ENCODE measurements around the gene DERA. TPM values are rescaled to one million over a fixed set of nuclear protein-coding genes. Genes with fewer than 3 reads are reported as not detected.

The DERA gene
- polyA plus RNA-seq, 1 donor (not counting 4 experiments of a cell fraction or from before 2014, with no cell fraction given), result 34.2 TPM

- no peak overlapping the region for H3K4me3 ChIP-seq (ENCODE audit: control insufficient read depth in 2 of 3, extremely low read depth in 1 of 3, insufficient read depth in 2 of 3, low read depth in 1 of 3, low read length in 3 of 3)
- no peak overlapping the region for H2AFZ ChIP-seq (ENCODE audit: control insufficient read depth, low read length)
- FAIRE-seq (no peak), DNase-seq (ENCODE audit: low read depth, low spot score) (no peak)
- no peak overlapping the region for H3K4me2 ChIP-seq (ENCODE audit: control insufficient read depth, extremely low read depth, insufficient read depth, low read depth, low read length)
- H3K9me1 ChIP-seq (ENCODE audit: control insufficient read depth, extremely low read depth, insufficient read depth, low read length), result no peaks in the 10 kb centered on the region
- no peak overlapping the region for H3K9ac ChIP-seq (ENCODE audit: control insufficient read depth, extremely low read depth, insufficient read depth, low read length)
- H3K27ac ChIP-seq (ENCODE audit: control insufficient read depth, insufficient read depth, low read length), result no peak overlapping the region
- H3K27me3 ChIP-seq (ENCODE audit: control insufficient read depth, extremely low read depth, insufficient read depth, low read length), result no peaks in the 10 kb centered on the region
- no peaks in the 10 kb centered on the region for H3K9me3 ChIP-seq (ENCODE audit: control insufficient read depth, low read depth, low read length)
- H3K4me1 ChIP-seq (ENCODE audit: control insufficient read depth, extremely low read depth, insufficient read depth, low read length), result no peaks in the 10 kb centered on the region
- TF ChIP-seq EZH2 (IDR thresholded peaks at IDR 0.05; ENCODE audit: low read length), result no peak
- no peak for TF ChIP-seq CTCF (optimal IDR thresholded peaks at IDR 0.05 in 1 of 3, IDR thresholded peaks at IDR 0.05 in 1 of 3, conservative IDR thresholded peaks at IDR 0.05 in 1 of 3; ENCODE audit: extremely low read depth in 1 of 3, insufficient read depth in 2 of 3, low read length in 3 of 3)
- H4K20me1 ChIP-seq (ENCODE audit: control insufficient read depth, extremely low read depth, insufficient read depth, low read length), result no peaks in the 10 kb centered on the region
- dilution Hi-C loops (cut with MboI; ENCODE audit: extremely low pct_ligation_motif_present, low sequenced_read_pairs), result no loop called here
- no peaks in the 10 kb centered on the region for H3K79me2 ChIP-seq (ENCODE audit: control insufficient read depth, insufficient read depth, low read length)
- H3K36me3 ChIP-seq (ENCODE audit: control insufficient read depth in 2 of 2, extremely low read depth in 1 of 2, insufficient read depth in 2 of 2, low read length in 2 of 2), result peaks cover 0 to 3% of the 10 kb centered on the region in 2 experiments
Measured at GRCh38 chr12:16034136-16034817, 123.1 kb downstream of the DERA start.

- Histone ChIP-seq H3K27ac (ENCODE audit: control insufficient read depth, insufficient read depth, low read length) (no peak overlapping the region), H3K9ac (ENCODE audit: control insufficient read depth, extremely low read depth, insufficient read depth, low read length) (no peak overlapping the region), H3K9me3 (ENCODE audit: control insufficient read depth, low read depth, low read length) (no peaks in the 10 kb centered on the region), H3K9me1 (ENCODE audit: control insufficient read depth, extremely low read depth, insufficient read depth, low read length) (no peaks in the 10 kb centered on the region), H3K36me3 (ENCODE audit: control insufficient read depth in 2 of 2, extremely low read depth in 1 of 2, insufficient read depth in 2 of 2, low read length in 2 of 2) (peaks cover 0 to 3% of the 10 kb centered on the region in 2 experiments), H3K4me3 (ENCODE audit: control insufficient read depth in 2 of 3, extremely low read depth in 1 of 3, insufficient read depth in 2 of 3, low read depth in 1 of 3, low read length in 3 of 3) (no peak overlapping the region), H3K79me2 (ENCODE audit: control insufficient read depth, insufficient read depth, low read length) (no peaks in the 10 kb centered on the region), H4K20me1 (ENCODE audit: control insufficient read depth, extremely low read depth, insufficient read depth, low read length) (no peaks in the 10 kb centered on the region), H2AFZ (ENCODE audit: control insufficient read depth, low read length) (no peak overlapping the region), H3K4me2 (ENCODE audit: control insufficient read depth, extremely low read depth, insufficient read depth, low read depth, low read length) (no peak overlapping the region), H3K4me1 (ENCODE audit: control insufficient read depth, extremely low read depth, insufficient read depth, low read length) (no peaks in the 10 kb centered on the region), H3K27me3 (ENCODE audit: control insufficient read depth, extremely low read depth, insufficient read depth, low read length) (no peaks in the 10 kb centered on the region)
- dilution Hi-C loops (cut with MboI; ENCODE audit: extremely low pct_ligation_motif_present, low sequenced_read_pairs), result no loop called here
- DNase-seq (ENCODE audit: low read depth, low spot score) (no peak), FAIRE-seq (no peak)
- TF ChIP-seq CTCF (optimal IDR thresholded peaks at IDR 0.05 in 1 of 3, IDR thresholded peaks at IDR 0.05 in 1 of 3, conservative IDR thresholded peaks at IDR 0.05 in 1 of 3; ENCODE audit: extremely low read depth in 1 of 3, insufficient read depth in 2 of 3, low read length in 3 of 3) (no peak), EZH2 (IDR thresholded peaks at IDR 0.05; ENCODE audit: low read length) (no peak)
Measured at GRCh38 chr12:16036073-16036472, 124.9 kb downstream of the DERA start.

Data from keratinocyte (primary cell).